BJ (cell line): ENCODE measurements around the gene ADA. TPM values are rescaled to one million over a fixed set of nuclear protein-coding genes. Genes with fewer than 3 reads are reported as not detected.

Experiments used
- CTCF ChIA-PET: fragments of 350-600 bp; formaldehyde crosslinking; extraction: SDS; loops from one replicate; lab custom pipeline; 2021; ENCODE audit warnings: antibody characterized with exemption, inconsistent platforms; lab: Yijun Ruan, JAX
- POLR2A ChIA-PET: fragments of 300-600 bp; sonication (Branson Sonifier 250); formaldehyde crosslinking; extraction: SDS; loops from one replicate; lab custom pipeline; 2021; ENCODE audit warnings: antibody characterized with exemption; lab: Charles Lee
- DNase-seq: peaks from one replicate; pipeline ENCODE4 v3.0.0-alpha.2; 2011; ENCODE audit warnings: low read depth
- H3K27me3 ChIP-seq: 2 replicates; pipeline ENCODE4 v1.6.0; 2011; ENCODE audit warnings: low read length; ENCODE audit not compliant: control insufficient read depth, insufficient read depth
- H3K36me3 ChIP-seq: 2 replicates; pipeline ENCODE4 v1.5.1; 2011; ENCODE audit warnings: low read length; ENCODE audit not compliant: control insufficient read depth, insufficient read depth
- H3K4me3 ChIP-seq: 2 replicates; pipeline ENCODE4 v1.5.1; 2011; ENCODE audit warnings: low read depth, mild to moderate bottlenecking, control low read depth, low read length
- polyA plus RNA-seq: library from polyadenylated mRNA; depleted of rRNA; stranded (reverse); fragments of >200 nt; gene quantifications from 2 replicates; pipeline ENCODE4 v1.2.3, GENCODE V29; 2011
- TF ChIP-seq, protein P1 (sequence below): IDR thresholded peaks from 2 replicates; pipeline ENCODE4 v1.5.1; 2011; ENCODE audit warnings: low read depth, mild to moderate bottlenecking, control low read depth, inconsistent platforms, low read length, moderate library complexity; ENCODE audit not compliant: insufficient read depth

The ADA gene
- polyA plus RNA-seq, 1 experiment, result 24.7 TPM

- no peak for DNase-seq
- ChIA-PET CTCF (interaction anchor here (0.8 to 1.2 kb wide), 3 partner anchors 13 to 45 kb away, joined by 3 to 8 read pairs (median 4); no protein-coding TSS in a partner anchor), POLR2A (no interaction called here)
- Histone ChIP-seq H3K36me3 (peaks cover 5% of the 10 kb centered on the region), H3K27me3 (no peaks in the 10 kb centered on the region), H3K4me3 (no peak overlapping the region)
- TF ChIP-seq, protein P1, sequence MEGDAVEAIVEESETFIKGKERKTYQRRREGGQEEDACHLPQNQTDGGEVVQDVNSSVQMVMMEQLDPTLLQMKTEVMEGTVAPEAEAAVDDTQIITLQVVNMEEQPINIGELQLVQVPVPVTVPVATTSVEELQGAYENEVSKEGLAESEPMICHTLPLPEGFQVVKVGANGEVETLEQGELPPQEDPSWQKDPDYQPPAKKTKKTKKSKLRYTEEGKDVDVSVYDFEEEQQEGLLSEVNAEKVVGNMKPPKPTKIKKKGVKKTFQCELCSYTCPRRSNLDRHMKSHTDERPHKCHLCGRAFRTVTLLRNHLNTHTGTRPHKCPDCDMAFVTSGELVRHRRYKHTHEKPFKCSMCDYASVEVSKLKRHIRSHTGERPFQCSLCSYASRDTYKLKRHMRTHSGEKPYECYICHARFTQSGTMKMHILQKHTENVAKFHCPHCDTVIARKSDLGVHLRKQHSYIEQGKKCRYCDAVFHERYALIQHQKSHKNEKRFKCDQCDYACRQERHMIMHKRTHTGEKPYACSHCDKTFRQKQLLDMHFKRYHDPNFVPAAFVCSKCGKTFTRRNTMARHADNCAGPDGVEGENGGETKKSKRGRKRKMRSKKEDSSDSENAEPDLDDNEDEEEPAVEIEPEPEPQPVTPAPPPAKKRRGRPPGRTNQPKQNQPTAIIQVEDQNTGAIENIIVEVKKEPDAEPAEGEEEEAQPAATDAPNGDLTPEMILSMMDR, result no peak
Observed at GRCh38 chr20:44598423-44599305, 52.8 kb downstream of the ADA start.

DNA sequence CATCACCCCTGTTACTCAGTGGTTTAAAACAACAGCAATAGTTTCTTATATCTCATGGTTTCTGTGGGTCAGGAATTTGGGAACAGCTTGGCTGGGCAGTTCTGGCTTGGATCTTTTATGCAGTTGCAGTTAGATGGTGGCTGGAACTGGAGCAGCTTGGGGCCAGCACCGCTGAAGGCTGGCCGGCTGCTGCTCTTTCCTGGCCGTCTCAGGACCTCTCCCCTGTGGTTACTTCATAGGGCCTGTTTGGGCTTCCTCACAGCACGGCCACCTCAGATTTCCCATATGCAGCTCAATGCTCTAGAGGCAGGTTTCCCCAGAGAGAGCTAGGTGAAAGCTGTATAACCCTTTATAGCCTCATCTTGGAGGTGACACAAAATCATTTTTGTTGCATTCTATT lies 53.6 kb downstream of the ADA start:
- Histone ChIP-seq H3K36me3 (peaks cover 5% of the 10 kb centered on the region), H3K27me3 (no peaks in the 10 kb centered on the region), H3K4me3 (no peak overlapping the region)
- no peak for DNase-seq
- TF ChIP-seq, protein P1, result no peak
- ChIA-PET POLR2A (no interaction called here), CTCF (no interaction called here)

GRCh38 chr20:44597516-44597915 lies 54.0 kb downstream of the ADA start:
- TF ChIP-seq, protein P1, result no peak
- Histone ChIP-seq H3K27me3 (no peaks in the 10 kb centered on the region), H3K4me3 (no peak overlapping the region), H3K36me3 (peaks cover 5% of the 10 kb centered on the region)
- DNase-seq, result no peak
- ChIA-PET POLR2A (no interaction called here), CTCF (no interaction called here)

DNA sequence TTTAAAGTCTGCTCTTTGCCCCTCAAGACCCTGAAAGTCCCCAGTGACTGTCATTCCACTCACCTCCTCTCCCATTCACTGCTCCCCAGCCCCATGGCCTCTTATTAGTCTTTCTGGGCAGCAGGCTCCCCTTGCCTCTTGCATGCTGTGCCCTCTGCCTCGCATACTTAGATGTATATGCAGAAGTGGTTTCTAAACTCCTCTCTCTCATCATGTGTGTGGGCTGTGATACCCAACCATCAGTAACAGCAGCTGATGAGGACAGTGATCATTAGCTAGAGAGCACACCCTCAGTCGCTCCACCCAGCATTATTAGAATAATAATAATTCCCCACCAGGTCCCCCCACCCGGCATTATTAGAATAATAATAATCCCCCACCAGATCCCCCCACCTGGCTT lies 54.6 kb downstream of the ADA start:
- Histone ChIP-seq H3K36me3 (peaks cover 9% of the 10 kb centered on the region), H3K27me3 (no peaks in the 10 kb centered on the region), H3K4me3 (no peak overlapping the region)
- ChIA-PET CTCF (interaction anchor here (0.8 kb wide), 1 partner anchor 12 kb away, joined by 4 read pairs; no protein-coding TSS in a partner anchor), POLR2A (no interaction called here)
- no peak for DNase-seq
- TF ChIP-seq, protein P1, result no peak

- CTCF ChIA-PET, result interaction anchor here (2.2 kb wide), 1 partner anchor 13 kb away, joined by 7 read pairs; the partner anchor contains the start of gene PKIG
Observed at GRCh38 chr20:44596010-44596409, 55.5 kb downstream of the ADA start.

More at GRCh38 chr20:44596010-44596409, 55.5 kb downstream of the ADA start:
- no peak for DNase-seq
- TF ChIP-seq, protein P1, result no peak
- no peak overlapping the region for H3K4me3 ChIP-seq
- H3K36me3 ChIP-seq, result peaks cover 10% of the 10 kb centered on the region
- POLR2A ChIA-PET, result no interaction called here
- no peaks in the 10 kb centered on the region for H3K27me3 ChIP-seq
